Left cardiac atrium (tissue), 4 donors: ENCODE data around the gene CISD2. TPM values are rescaled to one million over a fixed set of nuclear protein-coding genes. Genes with fewer than 3 reads are reported as not detected.
"Not testable (repeated sequence)": the region's sequence is repeated elsewhere in the genome, so short reads cannot be mapped to it uniquely, and the experiment has no call there.

Source experiments
- ATAC-seq, 2 donors: fragments of 200-7000 bp; cut with Tn5 transposase; one replicate each; pipeline ENCODE4 v1.9.1; 2020; ENCODE audit warnings: mild to moderate bottlenecking in 2 of 2, moderate library complexity in 2 of 2
- DNase-seq: peaks from one replicate; pipeline ENCODE4 v3.0.0-alpha.2; 2020
- intact Hi-C, 2 donors: fragments of 100-400 bp; cut with DNase I; formaldehyde crosslinking; loops; one replicate each; pipeline versions ENCODE4 v1.14.1 to v1.15.1; 2022 to 2023
- long read RNA-seq: library from polyadenylated mRNA; unstranded; transcript quantifications from one replicate; pipeline ENCODE4 v2.0.0, GENCODE V29; 2021
- total RNA-seq, 2 donors: library from RNA; stranded (reverse); fragmentation: NEBNext Ultra II Directional; extraction: Animal tissue kit (Norgen Biotek cat#: 25700); gene quantifications; one replicate each; pipeline ENCODE4 v1.2.1, GENCODE V29; 2021
- donor health status: DM: no; HTN: yes; CAD: no.
- donor health status: DM: no; HTN: yes; CAD: no; lungs with severe emphysema.
- donor health status: DM: yes; HTN: yes; CAD: no.
- donor health status: Dilated cardiomyopathy.

The CISD2 gene
- total RNA-seq: 10 to 100 TPM; 18.5 to 20.0 TPM
- long read RNA-seq, full-length matches to known transcripts: 35 of 38 reads
- long read RNA-seq, partial matches to known transcripts: 0 of 38 reads
- long read RNA-seq, other reads (novel, unspliced or antisense): 3 of 38 reads

GRCh38 chr4:102868781-102869568, at the start of gene CISD2:
TSS of gene CISD2 (plus strand) at chr4:102868992. CDS start at chr4:102869085, 93 bp downstream.
- intact Hi-C loops: loop anchor here in 1 of 2 donors (2.0 kb wide), 1 partner anchor 42 kb away; the partner anchor contains the start of gene UBE2D3
- DNase-seq (peak; percentile 94), ATAC-seq (peak; percentile 98 to 99)

- DNase-seq, ATAC-seq, intact Hi-C loops: not testable (repeated sequence)
Observed at GRCh38 chr4:102819100-102819499, 49.7 kb upstream of the CISD2 start.

GRCh38 chr4:102819588-102820365, 49.0 kb upstream of the CISD2 start:
- intact Hi-C loops: no loop called here
- no peak for DNase-seq
- ATAC-seq: no peak

- ATAC-seq: no peak
- intact Hi-C loops: no loop called here
- no peak for DNase-seq
Observed at GRCh38 chr4:102823464-102823863, 45.3 kb upstream of the CISD2 start.

- ATAC-seq (no peak), DNase-seq (no peak)
- intact Hi-C loops: no loop called here
Observed at GRCh38 chr4:102823897-102824296, 44.9 kb upstream of the CISD2 start.

GRCh38 chr4:102824398-102824797, 44.4 kb upstream of the CISD2 start:
- DNase-seq (no peak), ATAC-seq (no peak)
- intact Hi-C loops: no loop called here

- ATAC-seq: no peak
- intact Hi-C loops: loop anchor here in 1 of 2 donors (2.0 kb wide), 1 partner anchor 43 kb away; the partner anchor contains the start of gene CISD2
- DNase-seq: no peak
Observed at GRCh38 chr4:102825261-102826091, 43.3 kb upstream of the CISD2 start.

GRCh38 chr4:102826105-102826889, 42.5 kb upstream of the CISD2 start:
- intact Hi-C loops: loop anchor here in 1 of 2 donors (2.0 kb wide), 1 partner anchor 43 kb away; the partner anchor contains the start of gene CISD2
- ATAC-seq (no peak), DNase-seq (no peak)

GRCh38 chr4:102826890-102827673, 41.7 kb upstream of the CISD2 start, which contains the start of gene UBE2D3:
TSS of gene UBE2D3 (minus strand) at chr4:102827551. CDS start at chr4:102826508, 1,043 bp downstream.
- peak; percentile 74 to 77 for ATAC-seq
- intact Hi-C loops: loop anchor here in 1 of 2 donors (2.0 kb wide), 1 partner anchor 42 kb away; the partner anchor contains the start of gene CISD2

GRCh38 chr4:102827674-102828496, 40.9 kb upstream of the CISD2 start:
- intact Hi-C loops: loop anchor here in 1 of 2 donors (2.0 kb wide), 1 partner anchor 41 kb away; the partner anchor contains the start of gene CISD2
- peak; percentile 81 to 87 for ATAC-seq
- peak; percentile 100 for DNase-seq

More at GRCh38 chr4:102826890-102827673, 41.7 kb upstream of the CISD2 start, which contains the start of gene UBE2D3:
- DNase-seq: peak; percentile 94

GRCh38 chr4:102828497-102828808, 40.3 kb upstream of the CISD2 start:
- intact Hi-C loops: no loop called here
- DNase-seq: no peak
- ATAC-seq: no peak

GRCh38 chr4:102829803-102830202, 39.0 kb upstream of the CISD2 start:
- intact Hi-C loops: no loop called here
- ATAC-seq (no peak), DNase-seq (no peak)

- intact Hi-C loops: no loop called here
- no peak for DNase-seq
- ATAC-seq: no peak
Observed at GRCh38 chr4:102832105-102832504, 36.7 kb upstream of the CISD2 start.

GRCh38 chr4:102832667-102833066, 36.1 kb upstream of the CISD2 start:
- DNase-seq (no peak), ATAC-seq (no peak)
- intact Hi-C loops: no loop called here

GRCh38 chr4:102836596-102836995, 32.2 kb upstream of the CISD2 start:
- ATAC-seq (no peak), DNase-seq (no peak)
- intact Hi-C loops: no loop called here

- intact Hi-C loops: no loop called here
- ATAC-seq (no peak), DNase-seq (no peak)
Observed at GRCh38 chr4:102842367-102842766, 26.4 kb upstream of the CISD2 start.
